ENCODE measurements around the gene TOGARAM2.

Gene TOGARAM2

DNA sequence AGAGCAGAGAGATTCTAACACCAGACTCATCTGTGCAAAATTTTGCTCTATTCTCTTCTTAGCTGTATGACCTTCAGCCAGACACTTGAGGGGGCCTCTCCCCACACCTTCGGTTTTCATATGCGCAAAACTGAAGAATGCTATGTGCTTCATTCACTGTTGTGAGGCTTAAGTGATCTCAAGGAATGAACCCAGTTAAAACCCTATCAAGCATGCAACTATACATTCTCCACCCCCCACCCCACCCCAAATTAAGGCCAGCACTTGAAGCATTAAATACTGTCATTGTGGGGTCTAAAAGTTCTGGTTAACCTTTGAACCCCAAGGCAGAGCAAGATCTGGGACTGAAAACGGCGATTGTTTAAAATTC, 83.2 kb downstream of the TOGARAM2 start:
- TF ChIP-seq, protein P1, sequence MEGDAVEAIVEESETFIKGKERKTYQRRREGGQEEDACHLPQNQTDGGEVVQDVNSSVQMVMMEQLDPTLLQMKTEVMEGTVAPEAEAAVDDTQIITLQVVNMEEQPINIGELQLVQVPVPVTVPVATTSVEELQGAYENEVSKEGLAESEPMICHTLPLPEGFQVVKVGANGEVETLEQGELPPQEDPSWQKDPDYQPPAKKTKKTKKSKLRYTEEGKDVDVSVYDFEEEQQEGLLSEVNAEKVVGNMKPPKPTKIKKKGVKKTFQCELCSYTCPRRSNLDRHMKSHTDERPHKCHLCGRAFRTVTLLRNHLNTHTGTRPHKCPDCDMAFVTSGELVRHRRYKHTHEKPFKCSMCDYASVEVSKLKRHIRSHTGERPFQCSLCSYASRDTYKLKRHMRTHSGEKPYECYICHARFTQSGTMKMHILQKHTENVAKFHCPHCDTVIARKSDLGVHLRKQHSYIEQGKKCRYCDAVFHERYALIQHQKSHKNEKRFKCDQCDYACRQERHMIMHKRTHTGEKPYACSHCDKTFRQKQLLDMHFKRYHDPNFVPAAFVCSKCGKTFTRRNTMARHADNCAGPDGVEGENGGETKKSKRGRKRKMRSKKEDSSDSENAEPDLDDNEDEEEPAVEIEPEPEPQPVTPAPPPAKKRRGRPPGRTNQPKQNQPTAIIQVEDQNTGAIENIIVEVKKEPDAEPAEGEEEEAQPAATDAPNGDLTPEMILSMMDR (conservative IDR thresholded peaks at IDR 0.05) = no peak
- no peak for TF ChIP-seq ZFX (IDR thresholded peaks at IDR 0.05)
- H3K27ac ChIP-seq = no peak overlapping the region

DNA sequence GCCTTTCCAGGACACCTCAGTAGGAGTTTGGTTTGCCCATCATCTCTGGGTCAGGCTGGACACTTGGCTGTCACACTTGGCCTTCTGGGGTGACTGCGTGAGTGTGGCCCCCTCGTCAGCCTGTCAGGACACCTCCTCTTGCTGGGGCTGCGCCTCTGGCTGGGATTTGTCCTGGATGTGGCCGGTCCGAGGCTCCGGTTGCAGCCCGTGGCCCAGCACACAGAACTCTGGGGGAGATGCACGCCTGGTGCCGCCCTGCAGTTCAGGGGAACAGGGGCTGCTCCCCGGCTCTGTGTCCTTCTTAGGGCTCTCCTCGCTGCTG, 83.6 kb downstream of the TOGARAM2 start:
- TF ChIP-seq ZFX (IDR thresholded peaks at IDR 0.05) = no peak
- TF ChIP-seq, protein P1 (conservative IDR thresholded peaks at IDR 0.05) = no peak
- H3K27ac ChIP-seq = no peak overlapping the region

DNA sequence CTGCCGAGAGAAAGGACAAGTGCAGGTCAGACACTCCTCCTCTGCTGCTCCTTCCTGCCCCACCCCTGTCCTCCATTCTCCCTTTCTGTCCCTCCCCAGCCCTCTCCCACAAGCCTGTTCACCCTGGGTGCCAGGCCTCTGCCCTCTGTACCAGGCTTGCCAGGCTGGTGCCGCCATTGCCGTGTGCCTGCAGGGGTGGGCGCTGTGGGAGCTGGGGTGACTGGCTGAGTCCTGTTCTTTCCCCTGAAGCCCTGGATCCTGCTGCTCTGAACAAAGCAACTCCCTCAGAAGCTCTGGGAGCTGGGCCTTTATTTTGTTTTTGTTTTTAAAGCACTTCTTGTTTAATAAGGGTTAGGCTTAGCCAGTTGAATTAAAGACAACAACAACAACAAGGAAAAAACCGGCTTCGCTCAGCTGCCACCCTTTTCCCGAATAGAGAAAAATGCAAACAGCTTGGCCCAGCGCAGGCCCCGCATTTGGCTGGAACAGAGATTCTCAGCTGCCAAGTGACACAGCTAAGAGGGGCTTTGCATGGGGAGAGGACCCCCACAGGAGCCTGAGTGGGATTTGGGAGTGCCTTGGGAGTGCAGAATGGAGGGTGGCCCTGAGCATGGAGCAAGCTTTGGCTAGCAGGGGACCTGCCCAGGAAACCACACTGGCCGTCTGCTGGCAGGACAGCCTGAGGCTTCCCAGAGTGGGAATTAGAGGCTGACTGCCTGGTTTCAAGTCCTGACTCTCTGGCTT, 84.1 kb downstream of the TOGARAM2 start:
- no peak overlapping the region for H3K27ac ChIP-seq
- TF ChIP-seq ZFX (IDR thresholded peaks at IDR 0.05) = no peak
- TF ChIP-seq, protein P1 (conservative IDR thresholded peaks at IDR 0.05) = no peak

GRCh38 chr2:29066271-29066860, 85.3 kb downstream of the TOGARAM2 start:
- H3K27ac ChIP-seq = no peak overlapping the region
- TF ChIP-seq, protein P1 (conservative IDR thresholded peaks at IDR 0.05) = no peak
- TF ChIP-seq ZFX (IDR thresholded peaks at IDR 0.05) = no peak

GRCh38 chr2:29066997-29067605, 86.0 kb downstream of the TOGARAM2 start:
- TF ChIP-seq ZFX (IDR thresholded peaks at IDR 0.05) = no peak
- TF ChIP-seq, protein P1 (conservative IDR thresholded peaks at IDR 0.05) = no peak
- no peak overlapping the region for H3K27ac ChIP-seq

DNA sequence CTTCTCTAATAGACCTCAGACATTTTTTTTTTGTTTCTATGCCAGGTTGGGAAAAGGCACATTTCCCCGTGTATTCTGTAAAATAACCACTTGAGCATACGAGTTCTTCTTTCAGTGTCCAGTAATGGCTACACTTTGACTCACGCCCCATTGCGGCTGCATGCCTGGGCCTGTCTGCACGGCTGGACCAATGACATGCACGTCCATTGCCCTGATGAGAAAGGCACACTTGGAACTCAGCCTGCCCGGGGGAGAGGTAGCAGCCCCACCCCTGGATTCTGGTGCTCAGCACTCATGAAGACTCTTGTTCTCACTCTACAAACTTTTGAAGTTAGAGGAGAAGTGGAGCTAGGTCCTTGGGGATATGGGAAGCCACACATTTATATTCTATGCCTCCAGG, 87.4 kb downstream of the TOGARAM2 start:
- TF ChIP-seq, protein P1 (conservative IDR thresholded peaks at IDR 0.05) = no peak
- TF ChIP-seq ZFX (IDR thresholded peaks at IDR 0.05) = no peak
- no peak overlapping the region for H3K27ac ChIP-seq

DNA sequence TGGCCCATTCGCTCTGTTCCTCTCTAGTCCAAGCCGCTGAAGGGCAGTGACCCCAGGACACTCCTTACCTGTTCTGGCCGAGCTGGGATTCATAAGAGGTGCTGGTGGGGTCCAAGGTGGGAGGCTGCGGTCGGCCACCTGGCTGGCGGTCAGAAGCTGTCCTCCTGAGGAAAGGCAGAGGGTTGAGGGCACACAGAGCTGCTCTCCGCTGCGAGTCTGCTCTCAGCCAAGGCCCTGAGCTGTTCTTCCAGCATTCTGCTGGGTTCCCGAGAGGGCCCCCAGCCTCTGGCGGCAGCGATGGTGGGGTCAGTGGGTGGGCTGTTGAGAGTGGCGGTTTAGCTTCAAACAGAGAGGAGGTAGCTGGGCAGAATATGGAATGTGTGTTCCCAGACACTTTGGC, 89.4 kb downstream of the TOGARAM2 start:
- H3K27ac ChIP-seq = no peak overlapping the region
- TF ChIP-seq ZFX (IDR thresholded peaks at IDR 0.05) = no peak
- TF ChIP-seq, protein P1 (conservative IDR thresholded peaks at IDR 0.05) = no peak
